NT2/D1 (cell line): Measurements from ENCODE around the gene CCDC197.

ENCODE experiments used
- DNase-seq: peaks from one replicate; pipeline ENCODE4 v3.0.0-alpha.2; 2011; ENCODE audit warnings: low read depth, low spot score
- H3K27me3 ChIP-seq: 2 replicates; pipeline ENCODE4 v1.6.0; 2011; ENCODE audit warnings: mild to moderate bottlenecking; ENCODE audit not compliant: insufficient read length, insufficient read depth
- H3K36me3 ChIP-seq: 2 replicates; pipeline ENCODE4 v1.6.1; 2011; ENCODE audit warnings: mild to moderate bottlenecking, low read length, mixed read lengths; ENCODE audit not compliant: insufficient read depth, insufficient read length
- H3K4me1 ChIP-seq: 2 replicates; pipeline ENCODE4 v1.5.1; 2011; ENCODE audit not compliant: insufficient read depth, insufficient read length
- H3K4me3 ChIP-seq: 2 replicates; pipeline ENCODE4 v1.5.1; 2011; ENCODE audit warnings: low read depth; ENCODE audit not compliant: insufficient read length
- H3K9ac ChIP-seq: 2 replicates; pipeline ENCODE4 v1.6.0; 2011; ENCODE audit warnings: low read depth; ENCODE audit not compliant: insufficient read length
- H3K9me3 ChIP-seq: 2 replicates; pipeline ENCODE4 v1.5.1; 2011; ENCODE audit warnings: mild to moderate bottlenecking, low read length; ENCODE audit not compliant: insufficient read depth
- SUZ12 ChIP-seq: IDR thresholded peaks from 2 replicates; pipeline ENCODE4 v1.6.1; 2011; ENCODE audit not compliant: insufficient read length, insufficient read depth; ENCODE audit errors: extremely low read depth
- YY1 ChIP-seq: IDR thresholded peaks from 2 replicates; pipeline ENCODE4 v1.6.1; 2011; ENCODE audit not compliant: insufficient read length, insufficient read depth
- ZNF274 ChIP-seq: IDR thresholded peaks from 2 replicates; pipeline ENCODE4 v1.6.1; 2011; ENCODE audit warnings: mild to moderate bottlenecking, low read depth, low read length

The CCDC197 gene

DNA sequence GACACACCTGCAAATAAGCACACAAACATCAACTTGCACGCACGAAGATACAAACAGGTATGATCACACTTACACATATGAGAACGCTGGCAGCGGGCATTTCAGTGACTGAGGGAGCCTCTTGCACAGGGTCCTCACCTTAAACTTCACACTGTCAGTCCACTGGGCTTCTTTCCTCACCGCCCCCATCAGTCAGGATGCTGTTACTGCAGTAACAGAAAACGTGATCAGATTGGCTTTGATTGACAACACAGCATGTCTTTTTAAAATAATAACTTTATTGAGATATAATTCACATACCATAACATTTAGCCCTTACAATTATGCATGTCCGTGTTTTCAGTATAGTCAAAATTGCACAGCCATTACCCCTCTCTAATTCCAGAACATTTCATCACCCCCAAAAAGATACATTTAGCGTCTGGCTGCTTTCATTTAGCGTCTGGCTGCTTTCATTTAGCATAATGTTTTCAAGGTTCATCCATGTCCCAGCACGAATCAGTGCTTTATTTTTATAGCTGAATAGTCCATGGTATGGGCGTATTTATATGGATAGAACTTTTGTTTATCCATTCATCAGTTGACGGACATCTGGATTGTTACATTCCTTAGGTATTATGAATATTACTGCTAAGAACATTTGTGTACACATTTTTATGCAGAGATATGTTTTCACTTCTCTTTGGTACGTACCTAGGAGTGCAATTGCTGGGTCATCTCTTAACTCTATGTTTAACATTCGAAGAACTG lies 8.4 kb downstream of the CCDC197 start:
- peaks cover 9% of the 10 kb centered on the region for H3K27me3 ChIP-seq
- no peak overlapping the region for H3K4me3 ChIP-seq
- H3K4me1 ChIP-seq, result peaks cover 7% of the 10 kb centered on the region
- no peaks in the 10 kb centered on the region for H3K9me3 ChIP-seq
- no peak for DNase-seq
- TF ChIP-seq ZNF274 (no peak), YY1 (no peak)
- no peaks in the 10 kb centered on the region for H3K36me3 ChIP-seq
- H3K9ac ChIP-seq, result no peak overlapping the region

DNA sequence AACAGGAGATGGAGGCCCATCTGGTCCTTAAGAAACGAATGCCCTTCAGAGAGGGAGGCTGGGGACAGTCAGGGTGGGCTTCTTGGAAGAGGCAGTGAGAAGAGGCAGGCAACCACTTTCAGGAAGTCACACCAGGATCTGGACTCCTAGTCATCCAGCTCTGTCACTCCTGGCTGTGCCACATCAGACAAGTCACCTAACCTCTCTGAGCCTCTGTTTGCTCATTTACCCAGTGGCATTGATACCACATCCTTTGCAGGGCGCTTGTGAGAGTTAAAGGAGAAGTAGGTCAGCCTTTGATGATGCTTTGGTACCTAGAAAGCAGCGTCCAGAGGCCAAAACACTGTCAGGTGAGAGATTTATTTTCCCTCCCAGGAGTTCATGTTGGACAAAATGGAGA lies 11.1 kb downstream of the CCDC197 start:
- Histone ChIP-seq H3K4me1 (peaks cover 2% of the 10 kb centered on the region), H3K9ac (no peak overlapping the region), H3K4me3 (no peak overlapping the region), H3K36me3 (no peaks in the 10 kb centered on the region), H3K9me3 (no peaks in the 10 kb centered on the region), H3K27me3 (no peaks in the 10 kb centered on the region)
- no peak for DNase-seq
- no peak for TF ChIP-seq YY1
- no peak for TF ChIP-seq ZNF274
- TF ChIP-seq SUZ12, result no peak

DNA sequence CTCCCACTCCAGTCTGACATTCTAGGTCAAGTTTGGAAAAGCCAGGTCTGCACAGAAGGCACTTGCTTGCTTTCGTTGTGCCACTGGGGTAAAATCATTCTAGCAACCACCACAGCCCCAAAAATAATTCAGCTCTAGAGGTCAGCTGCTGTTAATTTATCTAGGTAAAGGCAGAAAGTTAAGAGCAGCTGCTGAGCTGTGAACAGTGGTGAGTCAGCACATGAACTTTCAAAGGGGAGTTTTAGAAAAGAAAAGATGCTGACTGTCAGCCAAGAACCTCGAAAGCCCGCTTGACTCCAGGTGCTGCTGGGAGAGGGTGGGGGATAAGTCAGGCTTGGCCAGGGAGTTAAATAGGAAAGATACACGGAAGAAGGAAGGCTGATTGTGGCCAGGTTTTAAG lies 12.7 kb downstream of the CCDC197 start:
- Histone ChIP-seq H3K9ac (no peak overlapping the region), H3K4me1 (peaks cover 2% of the 10 kb centered on the region)
- no peak for DNase-seq

DNA sequence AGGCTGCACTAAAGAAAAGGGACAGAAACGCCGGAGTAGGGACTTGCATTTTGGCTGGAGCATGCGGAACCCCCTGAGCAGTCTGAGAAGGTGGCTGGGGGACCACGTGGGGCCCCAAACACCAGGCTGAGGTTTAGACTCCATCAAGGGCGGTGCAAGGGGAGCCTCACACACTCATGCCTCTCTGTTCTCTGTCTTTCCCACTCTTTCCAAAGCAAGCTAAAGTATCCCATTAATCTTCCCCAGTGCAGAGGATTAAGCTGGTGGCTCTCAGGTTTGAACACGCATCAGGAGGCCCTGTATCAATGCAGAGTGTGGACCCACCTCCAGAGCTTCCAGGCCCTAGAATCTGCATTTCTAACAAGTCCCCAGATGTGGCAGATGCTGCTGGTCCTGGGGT lies 13.5 kb downstream of the CCDC197 start:
- Histone ChIP-seq H3K4me3 (no peak overlapping the region), H3K36me3 (no peaks in the 10 kb centered on the region), H3K9me3 (no peaks in the 10 kb centered on the region), H3K9ac (no peak overlapping the region), H3K4me1 (peaks cover 2% of the 10 kb centered on the region), H3K27me3 (no peaks in the 10 kb centered on the region)
- TF ChIP-seq YY1, result no peak
- TF ChIP-seq ZNF274, result no peak
- no peak for DNase-seq

More for the DNA sequence above, 12.7 kb downstream of the CCDC197 start:
- H3K4me3 ChIP-seq, result no peak overlapping the region
- no peaks in the 10 kb centered on the region for H3K9me3 ChIP-seq
- no peak for TF ChIP-seq YY1
- no peak for TF ChIP-seq ZNF274
- no peak for TF ChIP-seq SUZ12
- H3K36me3 ChIP-seq, result no peaks in the 10 kb centered on the region
- H3K27me3 ChIP-seq, result no peaks in the 10 kb centered on the region

DNA sequence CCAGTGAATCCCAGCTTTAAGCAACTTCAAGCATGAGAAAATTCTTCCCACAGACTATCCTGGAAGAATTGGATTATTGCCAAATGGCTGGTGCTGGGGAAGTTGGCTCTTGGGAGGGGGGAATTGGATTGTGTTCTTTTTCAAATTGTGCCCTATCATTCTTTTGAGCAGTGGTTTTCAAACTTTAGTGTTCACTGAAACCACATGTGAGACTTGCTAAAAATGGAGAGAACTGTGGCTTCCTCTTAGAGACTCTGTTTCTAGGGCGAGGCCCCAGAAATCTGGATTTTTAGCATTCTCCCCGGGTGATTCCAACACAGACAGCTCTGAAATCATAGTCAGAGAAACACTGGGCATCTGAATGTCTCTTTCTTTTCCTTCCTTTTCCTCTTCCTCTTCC lies 14.7 kb downstream of the CCDC197 start:
- no peaks in the 10 kb centered on the region for H3K27me3 ChIP-seq
- no peak overlapping the region for H3K4me3 ChIP-seq
- no peak overlapping the region for H3K9ac ChIP-seq
- no peaks in the 10 kb centered on the region for H3K9me3 ChIP-seq
- peaks cover 2% of the 10 kb centered on the region for H3K4me1 ChIP-seq
- no peak for DNase-seq
- no peak for TF ChIP-seq SUZ12
- TF ChIP-seq YY1, result no peak
- no peak for TF ChIP-seq ZNF274
- no peaks in the 10 kb centered on the region for H3K36me3 ChIP-seq

DNA sequence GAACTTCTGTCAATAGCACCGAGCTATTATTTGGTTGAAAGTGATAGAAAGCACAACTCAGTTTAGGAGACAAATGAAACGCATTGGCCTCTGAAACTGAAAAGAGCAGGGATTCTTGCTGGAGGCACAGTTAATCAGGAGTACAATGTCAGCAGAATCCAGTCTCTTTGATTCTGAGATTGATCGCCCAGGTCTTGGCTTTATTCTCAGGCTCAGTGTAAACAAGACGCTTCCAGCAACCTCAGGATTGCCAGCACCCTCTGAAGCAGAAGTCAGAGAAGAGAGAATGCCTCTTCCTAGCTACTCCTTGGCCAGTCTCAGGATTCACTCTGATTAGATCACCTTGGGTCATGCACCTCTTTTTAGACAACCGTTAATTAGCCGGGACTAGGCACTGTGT lies 17.3 kb downstream of the CCDC197 start:
- no peak overlapping the region for H3K9ac ChIP-seq
- TF ChIP-seq SUZ12, result no peak
- no peak for TF ChIP-seq ZNF274
- no peak for TF ChIP-seq YY1
- H3K9me3 ChIP-seq, result no peaks in the 10 kb centered on the region
- no peak overlapping the region for H3K4me3 ChIP-seq
- no peaks in the 10 kb centered on the region for H3K27me3 ChIP-seq
- DNase-seq, result no peak
- no peaks in the 10 kb centered on the region for H3K36me3 ChIP-seq
- peaks cover 2% of the 10 kb centered on the region for H3K4me1 ChIP-seq

DNA sequence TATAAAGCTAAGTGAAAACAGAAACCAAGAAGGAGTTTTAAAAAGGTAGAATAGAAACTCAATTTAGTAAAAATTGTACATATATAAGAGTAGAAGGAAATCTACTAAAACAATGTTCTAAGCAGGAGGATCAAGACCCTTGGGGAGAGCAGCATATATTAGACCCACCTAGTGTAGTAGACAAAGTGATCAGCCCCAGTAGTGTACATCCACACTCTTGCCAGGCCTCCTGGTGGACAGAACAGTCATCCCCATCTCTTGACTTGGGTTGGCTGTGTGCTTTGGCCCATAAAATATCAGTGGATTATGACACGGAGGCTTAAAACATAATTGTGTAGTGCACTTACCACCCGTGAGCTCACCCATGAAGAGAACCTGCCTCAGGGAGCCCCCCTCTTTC lies 18.1 kb downstream of the CCDC197 start:
- H3K27me3 ChIP-seq, result no peaks in the 10 kb centered on the region
- TF ChIP-seq YY1 (no peak), ZNF274 (no peak), SUZ12 (no peak)
- no peak overlapping the region for H3K9ac ChIP-seq
- H3K36me3 ChIP-seq, result no peaks in the 10 kb centered on the region
- peaks cover 2% of the 10 kb centered on the region for H3K4me1 ChIP-seq
- DNase-seq, result no peak
- no peaks in the 10 kb centered on the region for H3K9me3 ChIP-seq
- no peak overlapping the region for H3K4me3 ChIP-seq

GRCh38 chr14:94016446-94016976 lies 19.4 kb downstream of the CCDC197 start:
- TF ChIP-seq SUZ12 (no peak), YY1 (no peak), ZNF274 (no peak)
- Histone ChIP-seq H3K27me3 (no peaks in the 10 kb centered on the region), H3K36me3 (no peaks in the 10 kb centered on the region), H3K9ac (no peak overlapping the region), H3K4me3 (no peak overlapping the region), H3K9me3 (no peaks in the 10 kb centered on the region), H3K4me1 (no peaks in the 10 kb centered on the region)
- no peak for DNase-seq
